GM19463 (cell line): ENCODE data around the gene SPPL3.
"Not testable (repeated sequence)": the region's sequence is repeated elsewhere in the genome, so short reads cannot be mapped to it uniquely, and the experiment has no call there.

Experiments used
- ATAC-seq: cut with Tn5 transposase; IDR thresholded peaks from one replicate; pipeline ENCODE4 v1.9.1; 2021; ENCODE audit warnings: mild to moderate bottlenecking, moderate library complexity; ENCODE audit not compliant: unreplicated experiment

The SPPL3 gene

GRCh38 chr12:120920178-120920577, 16.0 kb upstream of the SPPL3 start:
- no peak for ATAC-seq

GRCh38 chr12:120917748-120918147, 13.6 kb upstream of the SPPL3 start:
- no peak for ATAC-seq

- no peak for ATAC-seq
These were observed 12.4 kb upstream of the SPPL3 start for GRCh38 chr12:120916561-120916960.

GRCh38 chr12:120914794-120915193, 10.6 kb upstream of the SPPL3 start:
- ATAC-seq: no peak

- ATAC-seq: no peak
These were observed 5.6 kb upstream of the SPPL3 start for GRCh38 chr12:120909633-120910298.

- ATAC-seq: no peak
These were observed 1.8 kb upstream of the SPPL3 start for GRCh38 chr12:120905856-120906384.

GRCh38 chr12:120903412-120904196, 554 bp downstream of the SPPL3 start:
- ATAC-seq: peak; percentile 45

GRCh38 chr12:120902846-120903411, 1.2 kb downstream of the SPPL3 start:
- ATAC-seq: no peak

- ATAC-seq: no peak
These were observed 2.3 kb downstream of the SPPL3 start for GRCh38 chr12:120901818-120902217.

- not testable (repeated sequence) for ATAC-seq
These were observed 3.1 kb downstream of the SPPL3 start for GRCh38 chr12:120901101-120901500.

- ATAC-seq: no peak
These were observed 8.6 kb downstream of the SPPL3 start for GRCh38 chr12:120895532-120895931.

GRCh38 chr12:120892265-120892664, 11.9 kb downstream of the SPPL3 start:
- no peak for ATAC-seq

GRCh38 chr12:120890963-120891362, 13.2 kb downstream of the SPPL3 start:
- ATAC-seq: no peak

- no peak for ATAC-seq
These were observed 16.7 kb downstream of the SPPL3 start for GRCh38 chr12:120887253-120888043.

GRCh38 chr12:120886199-120887018, 17.7 kb downstream of the SPPL3 start:
- ATAC-seq: peak; percentile 86

GRCh38 chr12:120885521-120885920, 18.6 kb downstream of the SPPL3 start:
- no peak for ATAC-seq

GRCh38 chr12:120884644-120885043, 19.5 kb downstream of the SPPL3 start:
- ATAC-seq: no peak

GRCh38 chr12:120882055-120882555, 22.1 kb downstream of the SPPL3 start:
- no peak for ATAC-seq

GRCh38 chr12:120879718-120880300, 24.3 kb downstream of the SPPL3 start:
- no peak for ATAC-seq

GRCh38 chr12:120879102-120879501, 25.1 kb downstream of the SPPL3 start:
- ATAC-seq: no peak
